ENCODE measurements around the gene CAMK2D.
A peak's percentile ranks its signal among the peaks of the same experiment; 100 is the strongest.

CAMK2D gene

DNA sequence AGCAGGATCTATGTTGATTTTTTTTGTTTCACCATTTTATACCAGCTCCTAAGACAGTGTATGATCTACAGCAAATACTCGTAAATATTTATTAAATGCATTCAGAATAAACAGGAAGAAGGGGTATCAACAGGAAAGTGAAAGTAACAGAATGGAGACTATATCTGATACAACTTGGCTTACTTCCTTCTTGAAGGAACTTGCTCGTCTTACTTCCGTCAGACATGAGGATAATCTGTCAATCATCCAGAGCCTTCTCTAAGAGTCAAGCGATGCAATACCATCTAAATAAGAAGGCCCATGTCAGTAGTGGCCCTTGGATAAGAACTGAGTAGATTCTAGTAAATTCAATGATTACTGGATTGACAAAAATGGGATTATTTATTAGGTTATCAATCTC lies 84.2 kb downstream of the CAMK2D start:
- Histone ChIP-seq H3K27ac (ENCODE audit: insufficient read depth in 1 of 2, low read depth in 1 of 2, low read length in 2 of 2, poor library complexity in 1 of 2, severe bottlenecking in 2 of 2) (no peak overlapping the region), H3K36me3 (ENCODE audit: control insufficient read depth in 4 of 4, insufficient read depth in 4 of 4, low read length in 3 of 4) (no peaks in the 10 kb centered on the region), H3K27me3 (replicated peaks in 2 of 5; ENCODE audit: control insufficient read depth in 4 of 5, insufficient read depth in 5 of 5, low read length in 4 of 5) (no peaks in the 10 kb centered on the region), H3K4me1 (ENCODE audit: control extremely low read depth in 1 of 4, control insufficient read depth in 4 of 4, insufficient read depth in 4 of 4, low read length in 3 of 4) (peaks cover 0 to 4% (median 0%) of the 10 kb centered on the region in 4 experiments), H3K4me3 (ENCODE audit: control insufficient read depth in 1 of 7, extremely low read depth in 1 of 7, insufficient read depth in 4 of 7, low read depth in 2 of 7, low read length in 6 of 7) (no peak overlapping the region), H3K9me3 (ENCODE audit: control extremely low read depth in 1 of 5, control insufficient read depth in 4 of 5, insufficient read depth in 2 of 5, low read depth in 1 of 5, low read length in 4 of 5) (peaks cover 0 to 2% (median 0%) of the 10 kb centered on the region in 5 experiments)
- ChIA-PET CTCF (interaction anchor here (1.2 to 1.4 kb wide), 3 partner anchors 10 to 79 kb away, joined by 3 to 5 read pairs (median 3); no protein-coding TSS in a partner anchor), POLR2A (no interaction called here)
- peak in 1 of 3 donors; percentile 19 for DNase-seq
- WGBS (ENCODE audit: insufficient coverage): no CpG with 5 or more reads among the region's 4 CpGs

DNA sequence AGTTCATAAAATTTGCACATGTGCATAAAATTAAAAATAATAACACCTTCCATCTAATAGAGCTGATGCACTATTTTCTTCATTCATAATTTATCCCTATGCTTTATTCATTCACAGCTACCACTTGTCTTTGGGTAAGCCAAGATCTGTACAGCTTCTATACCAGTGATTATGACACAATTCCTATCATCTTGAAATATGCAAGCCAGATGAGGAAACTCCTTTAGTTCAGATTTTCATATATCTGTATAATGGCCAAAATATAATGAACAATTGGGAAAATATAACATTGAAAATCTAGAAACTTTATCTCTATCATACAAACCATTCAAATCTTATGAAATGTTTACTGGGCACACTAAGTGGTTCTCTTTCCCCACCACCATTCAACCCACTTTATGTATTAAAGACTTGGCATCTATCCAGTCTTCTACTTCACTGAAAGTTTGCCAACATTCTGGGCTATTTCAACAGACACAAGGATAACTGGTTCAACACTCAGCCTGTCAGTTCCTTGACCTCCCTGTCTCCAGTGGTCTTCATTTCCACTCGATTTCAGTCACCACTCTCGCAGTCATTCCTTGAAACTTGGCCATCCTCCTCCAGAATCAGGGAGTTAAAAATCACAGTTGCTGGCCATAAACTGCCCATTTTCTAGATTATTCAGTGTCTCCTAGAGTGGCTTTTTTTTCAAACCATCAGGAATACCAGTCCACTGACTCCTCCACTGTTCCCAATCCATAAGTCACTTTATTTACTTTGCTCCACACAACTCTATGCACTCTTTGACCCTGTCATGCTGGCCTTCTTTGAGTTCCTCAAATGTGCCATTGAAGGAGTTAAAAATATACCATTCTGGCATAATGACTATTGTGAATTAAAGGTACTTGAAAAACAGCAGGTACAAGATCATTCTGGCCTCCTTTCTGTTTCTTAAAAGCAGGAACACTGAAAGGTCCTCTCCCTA lies 85.5 kb downstream of the CAMK2D start:
- no peak overlapping the region for H3K4me3 ChIP-seq (ENCODE audit: control insufficient read depth in 1 of 7, extremely low read depth in 1 of 7, insufficient read depth in 4 of 7, low read depth in 2 of 7, low read length in 6 of 7)
- ChIA-PET POLR2A (no interaction called here), CTCF (interaction anchor here (1.4 kb wide), 1 partner anchor 131 kb away, joined by 3 read pairs; no protein-coding TSS in a partner anchor)
- DNase-seq: no peak
- no peak overlapping the region for H3K27ac ChIP-seq (ENCODE audit: insufficient read depth in 1 of 2, low read depth in 1 of 2, low read length in 2 of 2, poor library complexity in 1 of 2, severe bottlenecking in 2 of 2)
- H3K9me3 ChIP-seq (ENCODE audit: control extremely low read depth in 1 of 5, control insufficient read depth in 4 of 5, insufficient read depth in 2 of 5, low read depth in 1 of 5, low read length in 4 of 5): peaks cover 0 to 2% (median 0%) of the 10 kb centered on the region in 5 experiments
- H3K36me3 ChIP-seq (ENCODE audit: control insufficient read depth in 4 of 4, insufficient read depth in 4 of 4, low read length in 3 of 4): no peaks in the 10 kb centered on the region
- 95% methylated on average over 2 of the region's 2 CpGs for WGBS (ENCODE audit: insufficient coverage)
- H3K4me1 ChIP-seq (ENCODE audit: control extremely low read depth in 1 of 4, control insufficient read depth in 4 of 4, insufficient read depth in 4 of 4, low read length in 3 of 4): peaks cover 0 to 4% (median 0%) of the 10 kb centered on the region in 4 experiments
- no peaks in the 10 kb centered on the region for H3K27me3 ChIP-seq (replicated peaks in 2 of 5; ENCODE audit: control insufficient read depth in 4 of 5, insufficient read depth in 5 of 5, low read length in 4 of 5)

- Histone ChIP-seq H3K4me3 (ENCODE audit: control insufficient read depth in 1 of 7, extremely low read depth in 1 of 7, insufficient read depth in 4 of 7, low read depth in 2 of 7, low read length in 6 of 7) (no peak overlapping the region), H3K27ac (ENCODE audit: insufficient read depth in 1 of 2, low read depth in 1 of 2, low read length in 2 of 2, poor library complexity in 1 of 2, severe bottlenecking in 2 of 2) (no peak overlapping the region), H3K4me1 (ENCODE audit: control extremely low read depth in 1 of 4, control insufficient read depth in 4 of 4, insufficient read depth in 4 of 4, low read length in 3 of 4) (peaks cover 0 to 4% (median 0%) of the 10 kb centered on the region in 4 experiments), H3K36me3 (ENCODE audit: control insufficient read depth in 4 of 4, insufficient read depth in 4 of 4, low read length in 3 of 4) (no peaks in the 10 kb centered on the region), H3K27me3 (replicated peaks in 2 of 5; ENCODE audit: control insufficient read depth in 4 of 5, insufficient read depth in 5 of 5, low read length in 4 of 5) (no peaks in the 10 kb centered on the region), H3K9me3 (ENCODE audit: control extremely low read depth in 1 of 5, control insufficient read depth in 4 of 5, insufficient read depth in 2 of 5, low read depth in 1 of 5, low read length in 4 of 5) (no peaks in the 10 kb centered on the region)
- 80% methylated on average over 2 of the region's 2 CpGs for WGBS (ENCODE audit: insufficient coverage)
- ChIA-PET POLR2A (no interaction called here), CTCF (interaction anchor here (0.7 to 1.4 kb wide), 4 partner anchors 28 to 130 kb away, joined by 3 to 4 read pairs (median 4); no protein-coding TSS in a partner anchor)
- no peak for DNase-seq
Observed at GRCh38 chr4:113674733-113675132, 86.8 kb downstream of the CAMK2D start.

GRCh38 chr4:113674251-113674650 lies 87.3 kb downstream of the CAMK2D start:
- H3K27me3 ChIP-seq (replicated peaks in 2 of 5; ENCODE audit: control insufficient read depth in 4 of 5, insufficient read depth in 5 of 5, low read length in 4 of 5): no peaks in the 10 kb centered on the region
- H3K4me1 ChIP-seq (ENCODE audit: control extremely low read depth in 1 of 4, control insufficient read depth in 4 of 4, insufficient read depth in 4 of 4, low read length in 3 of 4): peaks cover 0 to 4% (median 0%) of the 10 kb centered on the region in 4 experiments
- no peak overlapping the region for H3K27ac ChIP-seq (ENCODE audit: insufficient read depth in 1 of 2, low read depth in 1 of 2, low read length in 2 of 2, poor library complexity in 1 of 2, severe bottlenecking in 2 of 2)
- POLR2A ChIA-PET: no interaction called here
- H3K36me3 ChIP-seq (ENCODE audit: control insufficient read depth in 4 of 4, insufficient read depth in 4 of 4, low read length in 3 of 4): no peaks in the 10 kb centered on the region
- no peak overlapping the region for H3K4me3 ChIP-seq (ENCODE audit: control insufficient read depth in 1 of 7, extremely low read depth in 1 of 7, insufficient read depth in 4 of 7, low read depth in 2 of 7, low read length in 6 of 7)
- no peaks in the 10 kb centered on the region for H3K9me3 ChIP-seq (ENCODE audit: control extremely low read depth in 1 of 5, control insufficient read depth in 4 of 5, insufficient read depth in 2 of 5, low read depth in 1 of 5, low read length in 4 of 5)
- CTCF ChIA-PET: interaction anchor here (0.7 to 1.0 kb wide), 3 partner anchors 29 to 127 kb away, joined by 3 to 4 read pairs (median 4); no protein-coding TSS in a partner anchor
- DNase-seq: peak in 2 of 3 donors; percentile 46 to 52
- WGBS (ENCODE audit: insufficient coverage): 100% methylated on average over 1 of the region's 1 CpG

DNA sequence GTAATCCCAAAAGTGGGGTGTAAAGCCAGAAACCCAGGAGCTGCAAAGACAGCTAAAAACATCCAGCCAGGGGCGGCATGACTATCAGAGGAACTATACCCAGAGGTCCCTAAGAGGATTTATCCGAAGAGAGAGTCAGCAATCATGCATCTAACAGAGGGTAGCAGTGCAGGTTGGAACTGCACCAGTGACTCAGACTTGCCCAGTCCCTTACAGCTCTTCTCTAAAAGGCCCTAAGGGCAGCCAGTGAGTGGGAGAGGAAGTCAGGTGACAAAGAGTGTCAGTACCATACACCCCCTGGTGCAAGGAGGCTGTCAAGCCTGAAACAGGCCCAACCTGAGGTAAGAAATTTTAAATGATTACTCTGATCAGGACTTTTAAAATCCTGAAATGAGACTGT lies 88.1 kb downstream of the CAMK2D start:
- peak in 2 of 3 donors; percentile 35 to 53 for DNase-seq
- H3K9me3 ChIP-seq (ENCODE audit: control extremely low read depth in 1 of 5, control insufficient read depth in 4 of 5, insufficient read depth in 2 of 5, low read depth in 1 of 5, low read length in 4 of 5): no peaks in the 10 kb centered on the region
- ChIA-PET CTCF (no interaction called here), POLR2A (no interaction called here)
- peaks cover 0 to 4% (median 0%) of the 10 kb centered on the region in 4 experiments for H3K4me1 ChIP-seq (ENCODE audit: control extremely low read depth in 1 of 4, control insufficient read depth in 4 of 4, insufficient read depth in 4 of 4, low read length in 3 of 4)
- H3K27me3 ChIP-seq (replicated peaks in 2 of 5; ENCODE audit: control insufficient read depth in 4 of 5, insufficient read depth in 5 of 5, low read length in 4 of 5): no peaks in the 10 kb centered on the region
- no peak overlapping the region for H3K27ac ChIP-seq (ENCODE audit: insufficient read depth in 1 of 2, low read depth in 1 of 2, low read length in 2 of 2, poor library complexity in 1 of 2, severe bottlenecking in 2 of 2)
- no peak overlapping the region for H3K4me3 ChIP-seq (ENCODE audit: control insufficient read depth in 1 of 7, extremely low read depth in 1 of 7, insufficient read depth in 4 of 7, low read depth in 2 of 7, low read length in 6 of 7)
- H3K36me3 ChIP-seq (ENCODE audit: control insufficient read depth in 4 of 4, insufficient read depth in 4 of 4, low read length in 3 of 4): no peaks in the 10 kb centered on the region
- WGBS (ENCODE audit: insufficient coverage): 100% methylated on average over 2 of the region's 2 CpGs

GRCh38 chr4:113666386-113667114 lies 95.0 kb downstream of the CAMK2D start:
- Histone ChIP-seq H3K27ac (ENCODE audit: insufficient read depth in 1 of 2, low read depth in 1 of 2, low read length in 2 of 2, poor library complexity in 1 of 2, severe bottlenecking in 2 of 2) (no peak overlapping the region), H3K36me3 (ENCODE audit: control insufficient read depth in 4 of 4, insufficient read depth in 4 of 4, low read length in 3 of 4) (peaks cover 0 to 2% (median 0%) of the 10 kb centered on the region in 4 experiments), H3K4me1 (ENCODE audit: control extremely low read depth in 1 of 4, control insufficient read depth in 4 of 4, insufficient read depth in 4 of 4, low read length in 3 of 4) (peaks cover 0 to 3% (median 1%) of the 10 kb centered on the region in 4 experiments), H3K4me3 (ENCODE audit: control insufficient read depth in 1 of 7, extremely low read depth in 1 of 7, insufficient read depth in 4 of 7, low read depth in 2 of 7, low read length in 6 of 7) (no peak overlapping the region), H3K9me3 (ENCODE audit: control extremely low read depth in 1 of 5, control insufficient read depth in 4 of 5, insufficient read depth in 2 of 5, low read depth in 1 of 5, low read length in 4 of 5) (no peaks in the 10 kb centered on the region), H3K27me3 (replicated peaks in 2 of 5; ENCODE audit: control insufficient read depth in 4 of 5, insufficient read depth in 5 of 5, low read length in 4 of 5) (no peaks in the 10 kb centered on the region)
- 88% methylated on average over 6 of the region's 8 CpGs for whole genome bisulfite sequencing (ENCODE audit: insufficient coverage)
- ChIA-PET POLR2A (interaction anchor here (0.6 kb wide), 1 partner anchor 728 kb away, joined by 3 read pairs; no protein-coding TSS in a partner anchor), CTCF (interaction anchor here (1.0 kb wide), 1 partner anchor 11 kb away, joined by 3 read pairs; no protein-coding TSS in a partner anchor)
- DNase-seq: peak in 2 of 3 donors; percentile 9 to 24
